PC-9 (cell line): ENCODE data around the gene GGACT.

Experiments used
- CTCF ChIP-seq: fragments of 200-600 bp; sonication (generic); conservative IDR thresholded peaks from 2 replicates; pipeline ENCODE4 v1.6.1; 2017; ENCODE audit warnings: mixed run types, antibody characterized with exemption, mild to moderate bottlenecking, moderate library complexity
- EZH2 ChIP-seq: fragments of 200-600 bp; sonication (generic); IDR thresholded peaks from 2 replicates; pipeline ENCODE4 v1.8.0; 2017; ENCODE audit warnings: antibody characterized with exemption, low read depth

GRCh38 chr13:100627120-100627519 is 38.5 kb upstream of the GGACT start:
- TF ChIP-seq CTCF, result no peak
- TF ChIP-seq EZH2, result no peak
